Adrenal gland (tissue), 12 donors: ENCODE results near the gene SFRP4. TPM values are rescaled to one million over a fixed set of nuclear protein-coding genes. Genes with fewer than 3 reads are reported as not detected.
A peak's percentile ranks its signal among the peaks of the same experiment; 100 is the strongest.

Source experiments
- DNase-seq, 7 donors: peaks; one replicate each; pipeline ENCODE4 v3.0.0-alpha.2; 2019 to 2020
- H3K27ac ChIP-seq, 5 donors: fragments of 200-600 bp; sonication (generic) in 4 of 5; 1 replicate in 3 of 5; 2 replicates in 2 of 5; pipeline versions ENCODE4 v1.5.1 to v1.8.0; 2016 to 2020; ENCODE audit warnings: mild to moderate bottlenecking in 1 of 5
- H3K27me3 ChIP-seq: fragments of 200-600 bp; 2 replicates; pipeline ENCODE4 v1.8.0; 2021
- H3K36me3 ChIP-seq, 2 donors: fragments of 200-600 bp; replicated peaks in 1 of 2; 1 replicate in 1 of 2; 2 replicates in 1 of 2; pipeline versions ENCODE4 v1.5.1 to v1.8.0; 2018 to 2022
- H3K4me1 ChIP-seq, 2 donors: fragments of 200-600 bp; replicated peaks in 1 of 2; 1 replicate in 1 of 2; 2 replicates in 1 of 2; pipeline versions ENCODE4 v1.5.1 to v1.8.0; 2018 to 2021
- H3K4me3 ChIP-seq, 4 donors: fragments of 200-600 bp; sonication (generic) in 3 of 4; one replicate each; pipeline ENCODE4 v1.5.1; 2016 to 2018
- H3K9me3 ChIP-seq, 3 donors: fragments of 200-600 bp; sonication (generic) in 1 of 3; replicated peaks in 1 of 3; 1 replicate in 2 of 3; 2 replicates in 1 of 3; pipeline versions ENCODE4 v1.5.1 to v1.8.0; 2016 to 2021
- POLR2A ChIP-seq, 2 donors: fragments of 450-650 bp; IDR thresholded peaks; one replicate each; pipeline ENCODE4 v1.6.1; 2017; ENCODE audit warnings: antibody characterized with exemption in 2 of 2, mild to moderate bottlenecking in 2 of 2, moderate library complexity in 1 of 2
- WGBS, 4 donors: extraction: QIAGEN DNeasy Blood & Tissue Kit in 2 of 4; methylation state at CpG; one replicate each; pipeline versions ENCODE4 v1.1.5 to v1.1.7; 2013 to 2017; 5-methylcytosine and 5-hydroxymethylcytosine counted together
- intact Hi-C, 2 donors: fragments of 100-400 bp; cut with DNase I; formaldehyde crosslinking; loops; one replicate each; pipeline versions ENCODE4 v1.14.1 to v1.15.0; 2022 to 2023
- polyA plus RNA-seq, 3 donors: library from polyadenylated mRNA; stranded (reverse); fragments of 200-250 nt in 2 of 3; fragments of 350-450 nt in 1 of 3; fragmentation: Illumina TruSeq in 1 of 3; extraction: RNeasy Lipid Tissue Mini Kit (QIAGEN cat#74804) in 1 of 3; gene quantifications; one replicate each; pipeline ENCODE4 v1.2.3, GENCODE V29; 2013 to 2014
- total RNA-seq, 9 donors: library from RNA; depleted of rRNA in 4 of 9; stranded (reverse); fragments of >200 nt in 4 of 9; fragments of 120-200 nt in 1 of 9; fragmentation: NEBNext Ultra II Directional in 1 of 9; extraction: Animal tissue kit (Norgen Biotek cat#: 25700) in 1 of 9; gene quantifications; one replicate each; pipeline versions ENCODE4 v1.1.0 to v1.2.4, GENCODE V29; 2013 to 2023
- TF ChIP-seq, protein P1 (sequence below), 6 experiments: fragments of 450-650 bp in 4 of 6; fragments of 200-600 bp in 2 of 6; sonication (generic) in 1 of 6; IDR thresholded peaks; 1 replicate in 5 of 6; 2 replicates in 1 of 6; pipeline versions ENCODE4 v1.5.1 to v1.8.0; 2016 to 2021; ENCODE audit warnings: antibody characterized with exemption in 6 of 6, mild to moderate bottlenecking in 2 of 6, moderate library complexity in 1 of 6
- donor health status: healthy with polysubstance abuse.
- donor health status: Bipolar disorder and iron deficiency.
- donor health status: DM: yes; HTN: yes; CAD: no.
- donor health status: DM: no; HTN: no; CAD: no.
- donor health status: DM: no; HTN: no; CAD: no.
- donor health status: DM: yes; HTN: yes; CAD: no.

The SFRP4 gene
- total and polyA plus RNA-seq, 12 donors, result 1.1 to 21.0 (median 10.0) TPM

DNA sequence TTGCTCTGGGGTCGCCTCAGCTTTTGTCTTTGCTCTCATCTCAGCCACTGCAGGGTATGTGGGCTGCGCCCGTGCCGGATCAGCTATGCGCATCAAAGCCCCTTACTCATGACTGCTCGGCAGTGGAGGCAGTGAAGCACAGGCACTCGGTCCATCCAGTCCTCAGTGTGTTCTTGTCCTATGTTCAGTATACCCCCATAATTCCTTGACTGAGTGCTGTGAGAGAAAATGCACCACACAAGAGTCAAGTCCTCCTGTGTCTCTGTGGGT lies 31.3 kb upstream of the SFRP4 start:
- no peak for DNase-seq
- no peaks in the 10 kb centered on the region for H3K9me3 ChIP-seq
- WGBS, 4 donors, result 96 to 97% (median 97%) methylated on average over 5 to 7 of the region's 7 CpGs
- no peak for TF ChIP-seq POLR2A (IDR thresholded peaks at IDR 0.05)
- TF ChIP-seq, protein P1, sequence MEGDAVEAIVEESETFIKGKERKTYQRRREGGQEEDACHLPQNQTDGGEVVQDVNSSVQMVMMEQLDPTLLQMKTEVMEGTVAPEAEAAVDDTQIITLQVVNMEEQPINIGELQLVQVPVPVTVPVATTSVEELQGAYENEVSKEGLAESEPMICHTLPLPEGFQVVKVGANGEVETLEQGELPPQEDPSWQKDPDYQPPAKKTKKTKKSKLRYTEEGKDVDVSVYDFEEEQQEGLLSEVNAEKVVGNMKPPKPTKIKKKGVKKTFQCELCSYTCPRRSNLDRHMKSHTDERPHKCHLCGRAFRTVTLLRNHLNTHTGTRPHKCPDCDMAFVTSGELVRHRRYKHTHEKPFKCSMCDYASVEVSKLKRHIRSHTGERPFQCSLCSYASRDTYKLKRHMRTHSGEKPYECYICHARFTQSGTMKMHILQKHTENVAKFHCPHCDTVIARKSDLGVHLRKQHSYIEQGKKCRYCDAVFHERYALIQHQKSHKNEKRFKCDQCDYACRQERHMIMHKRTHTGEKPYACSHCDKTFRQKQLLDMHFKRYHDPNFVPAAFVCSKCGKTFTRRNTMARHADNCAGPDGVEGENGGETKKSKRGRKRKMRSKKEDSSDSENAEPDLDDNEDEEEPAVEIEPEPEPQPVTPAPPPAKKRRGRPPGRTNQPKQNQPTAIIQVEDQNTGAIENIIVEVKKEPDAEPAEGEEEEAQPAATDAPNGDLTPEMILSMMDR (IDR thresholded peaks at IDR 0.05), result no peak
- no peak overlapping the region for H3K4me3 ChIP-seq
- peaks cover 4 to 14% of the 10 kb centered on the region in 2 donors for H3K4me1 ChIP-seq
- H3K27me3 ChIP-seq, result no peaks in the 10 kb centered on the region
- no peaks in the 10 kb centered on the region for H3K36me3 ChIP-seq
- intact Hi-C loops, result no loop called here
- no peak overlapping the region for H3K27ac ChIP-seq

DNA sequence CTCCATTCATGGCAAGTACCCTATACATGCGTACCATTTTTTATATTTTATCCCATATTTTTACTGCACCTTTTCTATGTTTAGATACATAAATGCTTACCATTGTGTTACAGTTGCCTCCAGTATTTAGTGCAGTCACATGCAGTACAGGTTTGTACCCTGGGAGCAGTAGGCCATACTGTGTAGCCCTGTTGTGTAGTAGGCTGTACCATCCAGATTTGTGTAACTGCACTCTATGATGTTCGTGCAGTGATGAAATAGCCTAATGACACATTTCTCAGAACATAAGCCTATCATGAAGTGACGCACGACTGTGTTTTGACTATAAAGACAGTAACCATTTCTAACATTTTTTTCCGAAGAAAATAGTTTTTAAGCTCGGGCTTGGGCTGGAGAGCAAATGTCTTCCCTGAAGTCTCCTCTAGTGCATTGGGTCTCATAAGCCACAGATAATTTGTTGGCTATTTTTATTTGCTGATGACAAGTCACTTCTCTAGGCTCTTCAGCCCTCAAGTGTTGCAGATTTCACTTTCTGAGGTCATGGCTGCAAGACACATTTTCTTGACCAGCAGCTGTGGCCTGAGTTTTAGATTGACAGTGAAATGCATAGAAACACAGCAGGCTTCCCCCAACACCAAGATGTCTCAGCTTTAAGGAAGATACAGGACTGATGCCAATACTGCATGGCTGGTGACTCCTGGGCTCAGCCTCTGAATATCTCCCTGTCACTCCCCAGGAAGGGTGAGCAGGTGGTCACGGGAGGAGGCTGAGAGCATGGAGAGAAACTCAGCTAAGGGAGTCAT lies 30.7 kb upstream of the SFRP4 start:
- no peak overlapping the region for H3K4me3 ChIP-seq
- H3K36me3 ChIP-seq, result no peaks in the 10 kb centered on the region
- H3K4me1 ChIP-seq, result peaks cover 4 to 19% of the 10 kb centered on the region in 2 donors
- H3K9me3 ChIP-seq, result no peaks in the 10 kb centered on the region
- no peak for DNase-seq
- no peak overlapping the region for H3K27ac ChIP-seq
- no peaks in the 10 kb centered on the region for H3K27me3 ChIP-seq
- 88 to 96% (median 93%) methylated on average over 7 of the region's 7 CpGs for WGBS, 4 donors
- intact Hi-C loops, result no loop called here
- TF ChIP-seq POLR2A (IDR thresholded peaks at IDR 0.05), result no peak

DNA sequence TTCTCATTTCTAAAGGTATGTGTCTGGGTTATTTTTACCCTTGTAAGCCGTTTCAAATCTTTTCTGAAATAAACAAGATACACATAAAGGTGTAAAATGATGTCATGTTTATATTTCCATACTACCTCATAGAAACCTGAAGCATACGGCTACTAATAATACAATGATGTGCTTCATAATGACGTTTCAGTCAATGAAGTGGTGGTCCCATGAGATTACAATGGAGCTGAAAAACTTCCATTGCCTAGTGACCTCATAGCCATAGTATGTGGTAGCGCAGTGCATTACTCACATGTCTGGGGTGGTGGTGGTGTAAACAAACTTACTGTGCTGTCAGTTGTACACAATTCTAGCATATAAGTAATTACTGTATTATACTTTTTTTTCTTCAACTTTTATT lies 28.7 kb upstream of the SFRP4 start:
- 85 to 95% (median 89%) methylated on average over 4 of the region's 4 CpGs for WGBS, 4 donors
- no peak for DNase-seq
- TF ChIP-seq, protein P1 (IDR thresholded peaks at IDR 0.05), result no peak
- no peak for TF ChIP-seq POLR2A (IDR thresholded peaks at IDR 0.05)
- intact Hi-C loops, result no loop called here
- H3K9me3 ChIP-seq, result no peaks in the 10 kb centered on the region
- no peak overlapping the region for H3K4me3 ChIP-seq
- peaks cover 4 to 23% of the 10 kb centered on the region in 2 donors for H3K4me1 ChIP-seq
- no peaks in the 10 kb centered on the region for H3K36me3 ChIP-seq
- no peaks in the 10 kb centered on the region for H3K27me3 ChIP-seq
- H3K27ac ChIP-seq, result no peak overlapping the region

DNA sequence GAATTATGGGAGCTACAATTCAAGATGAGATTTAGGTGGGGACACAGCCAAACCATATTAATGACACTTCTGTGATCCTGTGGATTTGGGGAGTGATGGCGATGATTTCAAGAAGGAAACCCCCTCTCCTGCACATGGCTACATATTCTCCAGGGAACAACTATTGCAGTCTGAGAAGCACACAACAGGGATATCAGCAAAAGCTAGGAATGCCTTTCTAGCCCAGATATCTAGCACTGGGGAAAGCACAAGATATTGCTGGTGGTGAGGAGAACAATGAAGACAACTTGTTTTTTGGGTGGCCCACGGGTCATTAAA lies 28.1 kb upstream of the SFRP4 start:
- peaks cover 4 to 23% of the 10 kb centered on the region in 2 donors for H3K4me1 ChIP-seq
- H3K9me3 ChIP-seq, result no peaks in the 10 kb centered on the region
- intact Hi-C loops, result no loop called here
- 73 to 89% (median 84%) methylated on average over 2 of the region's 2 CpGs for WGBS, 4 donors
- H3K27ac ChIP-seq, result peak overlapping the region in 2 of 5 donors; percentile 46 to 73
- no peaks in the 10 kb centered on the region for H3K27me3 ChIP-seq
- TF ChIP-seq, protein P1 (IDR thresholded peaks at IDR 0.05), result no peak
- TF ChIP-seq POLR2A (IDR thresholded peaks at IDR 0.05), result no peak
- no peak for DNase-seq
- no peaks in the 10 kb centered on the region for H3K36me3 ChIP-seq
- H3K4me3 ChIP-seq, result no peak overlapping the region
